HepG2 (cell line): ENCODE data around the gene NPTXR. TPM values are rescaled to one million over a fixed set of nuclear protein-coding genes. Genes with fewer than 3 reads are reported as not detected.

Experiments used
- ATAC-seq: fragments of 200-7000 bp; cut with Tn5 transposase; 3 replicates; pipeline ENCODE4 v1.9.1; 2020; ENCODE audit warnings: mild to moderate bottlenecking, moderate library complexity
- BruUV-seq: library from RNA; stranded (reverse); fragments of 400-500 nt; replicated peaks from 2 replicates; lab custom pipeline; 2021; lab: Mats Ljungman, UMichigan
- CTCF ChIA-PET: fragments of 300-600 bp; formaldehyde crosslinking; extraction: SDS; loops from one replicate; lab custom pipeline; 2021; ENCODE audit warnings: low total read pairs, inconsistent platforms, low intra/inter-chr PET ratio; lab: Yijun Ruan, JAX
- POLR2A ChIA-PET: fragments of 350-600 bp; sonication (Branson Sonifier 250); formaldehyde crosslinking; loops from one replicate; lab custom pipeline; 2020; ENCODE audit warnings: antibody characterized with exemption, inconsistent platforms; lab: Yijun Ruan, JAX
- DNase-seq: peaks from one replicate; pipeline ENCODE4 v3.0.0-alpha.2; 2015; ENCODE audit warnings: low spot score
- FAIRE-seq: peaks from 3 replicates; lab custom pipeline; 2011; peaks lifted over from hg19 to GRCh38; lab: Jason Lieb, UNC
- H2AFZ ChIP-seq: one replicate; pipeline ENCODE4 v1.6.1; 2011; ENCODE audit warnings: low read length, inconsistent platforms
- H3K27ac ChIP-seq: fragments of 300-600 bp; 3 replicates; pipeline ENCODE4 v1.8.0; 2011; ENCODE audit warnings: mixed run types, mild to moderate bottlenecking, mixed read lengths, low read length, inconsistent platforms; ENCODE audit not compliant: insufficient read depth; ENCODE audit errors: extremely low read length
- H3K27me3 ChIP-seq, 2 experiments: fragments of 200-600 bp in 1 of 2; 2 replicates in 1 of 2; 3 replicates in 1 of 2; pipeline versions ENCODE4 v1.6.0 to v1.8.0; 2011; ENCODE audit warnings: low read length in 2 of 2, mild to moderate bottlenecking in 2 of 2, moderate library complexity in 2 of 2, inconsistent platforms in 1 of 2; ENCODE audit not compliant: insufficient read depth in 2 of 2, control insufficient read depth in 1 of 2
- H3K36me3 ChIP-seq, 2 experiments: fragments of 200-600 bp in 1 of 2; replicated peaks in 1 of 2; 2 replicates in 1 of 2; 3 replicates in 1 of 2; pipeline versions ENCODE4 v1.5.1 to v1.8.0; 2011; ENCODE audit warnings: low read length in 2 of 2, inconsistent platforms in 1 of 2; ENCODE audit not compliant: insufficient read depth in 2 of 2, control insufficient read depth in 1 of 2
- H3K4me1 ChIP-seq: 2 replicates; pipeline ENCODE4 v1.5.1; 2012; ENCODE audit warnings: low read length, inconsistent platforms; ENCODE audit not compliant: insufficient read depth
- H3K4me2 ChIP-seq: 2 replicates; pipeline ENCODE4 v1.6.0; 2011; ENCODE audit warnings: low read depth, low read length, inconsistent platforms
- H3K4me3 ChIP-seq, 3 experiments: fragments of 200-600 bp in 1 of 3; sonication (generic), shearing (Covaris generic) in 1 of 3; replicated peaks in 1 of 3; 2 replicates each; pipeline ENCODE4 v1.5.1; 2011 to 2016; ENCODE audit warnings: low read length in 3 of 3, inconsistent platforms in 2 of 3, low read depth in 2 of 3, mild to moderate bottlenecking in 2 of 3, control low read depth in 1 of 3, mixed read lengths in 1 of 3; ENCODE audit not compliant: insufficient read depth in 1 of 3
- H3K79me2 ChIP-seq: one replicate; pipeline ENCODE4 v1.6.1; 2011; ENCODE audit warnings: low read length, inconsistent platforms; ENCODE audit not compliant: insufficient read depth
- H3K9ac ChIP-seq: 2 replicates; pipeline ENCODE4 v1.6.0; 2011; ENCODE audit warnings: mild to moderate bottlenecking, low read depth, low read length, inconsistent platforms; ENCODE audit not compliant: insufficient read depth
- H3K9me3 ChIP-seq: 2 replicates; pipeline ENCODE4 v1.5.1; 2012; ENCODE audit warnings: mild to moderate bottlenecking, low read length
- H4K20me1 ChIP-seq: 2 replicates; pipeline ENCODE4 v1.6.0; 2011; ENCODE audit warnings: inconsistent platforms, mild to moderate bottlenecking, low read length, moderate library complexity; ENCODE audit not compliant: insufficient read depth
- ATF5 ChIP-seq: sonication (generic); formaldehyde crosslinking; IDR thresholded peaks from 2 replicates; pipeline ENCODE4 v1.4.0; 2020; ENCODE audit warnings: mild to moderate bottlenecking, low read depth, missing genetic modification reagents
- ATF6 ChIP-seq: sonication (generic); formaldehyde crosslinking; conservative IDR thresholded peaks from 2 replicates; pipeline ENCODE4 v1.4.0; 2020; ENCODE audit warnings: missing genetic modification reagents
- DMAP1 ChIP-seq: IDR thresholded peaks from 2 replicates; pipeline ENCODE4 v1.6.1; 2016
- KDM5B ChIP-seq: sonication (generic); formaldehyde crosslinking; IDR thresholded peaks from 2 replicates; pipeline ENCODE4 v1.4.0; 2020; ENCODE audit warnings: missing genetic modification reagents, mild to moderate bottlenecking, borderline replicate concordance
- NFATC3 ChIP-seq: sonication (generic); formaldehyde crosslinking; IDR thresholded peaks from 2 replicates; pipeline ENCODE4 v1.5.1; 2020; ENCODE audit warnings: mild to moderate bottlenecking, missing genetic modification reagents
- STAG1 ChIP-seq: sonication (generic); formaldehyde crosslinking; IDR thresholded peaks from 2 replicates; pipeline ENCODE4 v1.4.0; 2020; ENCODE audit warnings: missing genetic modification reagents
- ZNF253 ChIP-seq: sonication (generic); formaldehyde crosslinking; IDR thresholded peaks from 2 replicates; pipeline ENCODE4 v1.8.0; 2022; ENCODE audit warnings: mild to moderate bottlenecking, missing genetic modification reagents, borderline replicate concordance
- ZNF333 ChIP-seq: sonication (generic); formaldehyde crosslinking; IDR thresholded peaks from 2 replicates; pipeline ENCODE4 v1.4.0; 2020; ENCODE audit warnings: mild to moderate bottlenecking, missing genetic modification reagents, borderline replicate concordance
- ZNF335 ChIP-seq: sonication (generic); formaldehyde crosslinking; IDR thresholded peaks from 2 replicates; pipeline ENCODE4 v1.4.0; 2020; ENCODE audit warnings: missing genetic modification reagents
- ZNF503 ChIP-seq: sonication (generic); formaldehyde crosslinking; IDR thresholded peaks from 2 replicates; pipeline ENCODE4 v1.4.0; 2020; ENCODE audit warnings: missing genetic modification reagents
- ZNF773 ChIP-seq: sonication (generic); formaldehyde crosslinking; IDR thresholded peaks from 2 replicates; pipeline ENCODE4 v1.4.0; 2020; ENCODE audit warnings: missing genetic modification reagents, borderline replicate concordance
- ZNF878 ChIP-seq: sonication (generic); formaldehyde crosslinking; IDR thresholded peaks from 2 replicates; pipeline ENCODE4 v1.8.1; 2023; ENCODE audit warnings: mild to moderate bottlenecking, missing genetic modification reagents, moderate library complexity
- WGBS: methylation state at CpG from one replicate; pipeline ENCODE4 v1.1.6; 2017; ENCODE audit warnings: low lambda C conversion rate; 5-methylcytosine and 5-hydroxymethylcytosine counted together
- in situ Hi-C: cut with HindIII; loops from 2 replicates; pipeline ENCODE4 v1.10.0; 2017; ENCODE audit warnings: low pct_unique_long_range_greater_than_20kb; ENCODE audit not compliant: extremely low pct_ligation_motif_present
- intact Hi-C: fragments of 100-400 bp; cut with micrococcal nuclease; formaldehyde crosslinking; loops from one replicate; pipeline ENCODE4 v1.10.0; 2022; ENCODE audit not compliant: unreplicated experiment
- polyA plus RNA-seq, 8 experiments: library from polyadenylated mRNA; depleted of rRNA in 3 of 8; stranded (reverse) in 7 of 8; unstranded in 1 of 8; fragments of >200 nt; fragmentation: Illumina TruSeq in 4 of 8; extraction: Trizol in 4 of 8; gene quantifications; 2 replicates each; pipeline versions ENCODE4 v1.2.1 to v1.2.3, GENCODE V29; 2011 to 2016; ENCODE audit warnings: low read depth in 4 of 8, missing spikeins in 1 of 8, mixed read lengths in 1 of 8; ENCODE audit not compliant: insufficient read depth in 1 of 8
- total RNA-seq, 5 experiments: library from RNA; depleted of rRNA; stranded (reverse); fragments of >200 nt; fragmentation: Illumina TruSeq; extraction: Trizol; gene quantifications; 2 replicates each; pipeline ENCODE4 v1.2.3, GENCODE V29; 2016; ENCODE audit warnings: low read depth in 1 of 5
- TF ChIP-seq, protein P1 (sequence below): sonication (generic); formaldehyde crosslinking; IDR thresholded peaks from 2 replicates; pipeline ENCODE4 v1.9.0; 2021; ENCODE audit warnings: missing genetic modification reagents, mild to moderate bottlenecking, borderline replicate concordance
- TF ChIP-seq, protein P2 (sequence below): sonication (generic); formaldehyde crosslinking; IDR thresholded peaks from 2 replicates; pipeline ENCODE4 v1.5.0; 2020; ENCODE audit warnings: mild to moderate bottlenecking, missing genetic modification reagents
- TF ChIP-seq, protein P3 (sequence below): IDR thresholded peaks from 2 replicates; pipeline ENCODE4 v1.6.1; 2016; ENCODE audit warnings: missing compliant biosample characterization, missing genetic modification reagents, borderline replicate concordance

Gene NPTXR
- total and polyA plus RNA-seq, 2 of the 13 experiments (the other 11 are each of a cell fraction or from before 2014, with no cell fraction given) = 2.6 to 4.8 TPM

- H3K4me2 ChIP-seq = peak overlapping the region; percentile 7; the same call in 1 of the 2 replicates
- ChIA-PET CTCF (interaction anchor here (1.1 kb wide), 1 partner anchor 73 kb away, joined by 3 read pairs; no protein-coding TSS in a partner anchor), POLR2A (no interaction called here)
- no peaks in the 10 kb centered on the region for H3K36me3 ChIP-seq
- no peaks in the 10 kb centered on the region for H4K20me1 ChIP-seq
- no peaks in the 10 kb centered on the region for H3K9me3 ChIP-seq
- in situ Hi-C loops (no loop called here), intact Hi-C loops (loop anchor here (10.0 kb wide), 1 partner anchor 76 kb away; no protein-coding TSS in a partner anchor)
- H3K9ac ChIP-seq = no peak overlapping the region
- H3K4me3 ChIP-seq = no peak overlapping the region
- no peaks in the 10 kb centered on the region for H3K27me3 ChIP-seq
- H2AFZ ChIP-seq = no peak overlapping the region
- no peaks in the 10 kb centered on the region for H3K79me2 ChIP-seq
- BruUV-seq = no TSS peak
- peaks cover 61% of the 10 kb centered on the region for H3K4me1 ChIP-seq
- 97% methylated on average over 3 of the region's 7 CpGs for WGBS
- FAIRE-seq = no peak
- H3K27ac ChIP-seq = no peak overlapping the region
- ATAC-seq = no peak
- no peak for DNase-seq
- TF ChIP-seq ZNF773 (CRISPR knock-in tag) (no peak), STAG1 (CRISPR knock-in tag) (no peak), ATF6 (no peak), ZNF333 (CRISPR knock-in tag) (no peak), ATF5 (CRISPR knock-in tag) (no peak), DMAP1 (CRISPR knock-in tag) (no peak), ZNF503 (no peak), ZNF335 (CRISPR knock-in tag) (no peak), ZNF878 (no peak), ZNF253 (CRISPR knock-in tag) (no peak), NFATC3 (no peak), KDM5B (CRISPR knock-in tag) (no peak)
- TF ChIP-seq, protein P1, sequence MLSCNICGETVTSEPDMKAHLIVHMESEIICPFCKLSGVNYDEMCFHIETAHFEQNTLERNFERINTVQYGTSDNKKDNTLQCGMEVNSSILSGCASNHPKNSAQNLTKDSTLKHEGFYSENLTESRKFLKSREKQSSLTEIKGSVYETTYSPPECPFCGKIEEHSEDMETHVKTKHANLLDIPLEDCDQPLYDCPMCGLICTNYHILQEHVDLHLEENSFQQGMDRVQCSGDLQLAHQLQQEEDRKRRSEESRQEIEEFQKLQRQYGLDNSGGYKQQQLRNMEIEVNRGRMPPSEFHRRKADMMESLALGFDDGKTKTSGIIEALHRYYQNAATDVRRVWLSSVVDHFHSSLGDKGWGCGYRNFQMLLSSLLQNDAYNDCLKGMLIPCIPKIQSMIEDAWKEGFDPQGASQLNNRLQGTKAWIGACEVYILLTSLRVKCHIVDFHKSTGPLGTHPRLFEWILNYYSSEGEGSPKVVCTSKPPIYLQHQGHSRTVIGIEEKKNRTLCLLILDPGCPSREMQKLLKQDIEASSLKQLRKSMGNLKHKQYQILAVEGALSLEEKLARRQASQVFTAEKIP (CRISPR knock-in tag) = no peak
- TF ChIP-seq, protein P2, sequence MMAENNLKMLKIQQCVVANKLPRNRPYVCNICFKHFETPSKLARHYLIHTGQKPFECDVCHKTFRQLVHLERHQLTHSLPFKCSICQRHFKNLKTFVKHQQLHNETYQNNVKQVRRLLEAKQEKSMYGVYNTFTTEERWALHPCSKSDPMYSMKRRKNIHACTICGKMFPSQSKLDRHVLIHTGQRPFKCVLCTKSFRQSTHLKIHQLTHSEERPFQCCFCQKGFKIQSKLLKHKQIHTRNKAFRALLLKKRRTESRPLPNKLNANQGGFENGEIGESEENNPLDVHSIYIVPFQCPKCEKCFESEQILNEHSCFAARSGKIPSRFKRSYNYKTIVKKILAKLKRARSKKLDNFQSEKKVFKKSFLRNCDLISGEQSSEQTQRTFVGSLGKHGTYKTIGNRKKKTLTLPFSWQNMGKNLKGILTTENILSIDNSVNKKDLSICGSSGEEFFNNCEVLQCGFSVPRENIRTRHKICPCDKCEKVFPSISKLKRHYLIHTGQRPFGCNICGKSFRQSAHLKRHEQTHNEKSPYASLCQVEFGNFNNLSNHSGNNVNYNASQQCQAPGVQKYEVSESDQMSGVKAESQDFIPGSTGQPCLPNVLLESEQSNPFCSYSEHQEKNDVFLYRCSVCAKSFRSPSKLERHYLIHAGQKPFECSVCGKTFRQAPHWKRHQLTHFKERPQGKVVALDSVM (CRISPR knock-in tag) = no peak
- TF ChIP-seq, protein P3, sequence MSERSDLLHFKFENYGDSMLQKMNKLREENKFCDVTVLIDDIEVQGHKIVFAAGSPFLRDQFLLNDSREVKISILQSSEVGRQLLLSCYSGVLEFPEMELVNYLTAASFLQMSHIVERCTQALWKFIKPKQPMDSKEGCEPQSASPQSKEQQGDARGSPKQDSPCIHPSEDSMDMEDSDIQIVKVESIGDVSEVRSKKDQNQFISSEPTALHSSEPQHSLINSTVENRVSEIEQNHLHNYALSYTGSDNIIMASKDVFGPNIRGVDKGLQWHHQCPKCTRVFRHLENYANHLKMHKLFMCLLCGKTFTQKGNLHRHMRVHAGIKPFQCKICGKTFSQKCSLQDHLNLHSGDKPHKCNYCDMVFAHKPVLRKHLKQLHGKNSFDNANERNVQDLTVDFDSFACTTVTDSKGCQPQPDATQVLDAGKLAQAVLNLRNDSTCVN = no peak
Observed at GRCh38 chr22:38841211-38841610, 2.6 kb downstream of the NPTXR start.
